HepG2 (cell line): ENCODE data around the gene ELP5. TPM values are rescaled to one million over a fixed set of nuclear protein-coding genes. Genes with fewer than 3 reads are reported as not detected.

Experiments
- DNMT3B ChIP-seq: conservative IDR thresholded peaks from 2 replicates; pipeline ENCODE4 v1.6.1; 2016; ENCODE audit warnings: missing biosample characterization, control low read depth
- FOXA1 ChIP-seq, 2 experiments: fragments of 450-650 bp in 1 of 2; sonication (generic) in 1 of 2; formaldehyde crosslinking in 1 of 2; IDR thresholded peaks; 2 replicates each; pipeline versions ENCODE4 v1.4.0 to v1.6.1; 2016 to 2020; ENCODE audit warnings: missing genetic modification reagents in 1 of 2
- MAZ ChIP-seq, 2 experiments: sonication (generic) in 1 of 2; formaldehyde crosslinking in 1 of 2; IDR thresholded peaks; 2 replicates each; pipeline versions ENCODE4 v1.5.0 to v1.6.1; 2012 to 2020; ENCODE audit warnings: low read depth in 2 of 2, mild to moderate bottlenecking in 2 of 2, borderline replicate concordance in 1 of 2, improper control_type of control experiment in 1 of 2, low read length in 1 of 2, missing genetic modification reagents in 1 of 2, moderate library complexity in 1 of 2
- PHB2 ChIP-seq: fragments of 450-650 bp; IDR thresholded peaks from 2 replicates; pipeline ENCODE4 v1.6.1; 2018; ENCODE audit not compliant: partially characterized antibody
- SYNCRIP ChIP-seq: fragments of 200-400 bp; formaldehyde crosslinking; IDR thresholded peaks from 2 replicates; pipeline ENCODE4 v1.6.1; 2018; ENCODE audit warnings: mild to moderate bottlenecking, low read depth, low read length; ENCODE audit not compliant: insufficient read depth
- U2AF2 ChIP-seq: fragments of 200-400 bp; formaldehyde crosslinking; IDR thresholded peaks from 2 replicates; pipeline ENCODE4 v1.6.1; 2017; ENCODE audit warnings: low read depth, mild to moderate bottlenecking, low read length
- XRCC5 ChIP-seq: fragments of 200-400 bp; formaldehyde crosslinking; optimal IDR thresholded peaks from 2 replicates; pipeline ENCODE3; 2017; ENCODE audit warnings: mild to moderate bottlenecking, low read length
- ZNF335 ChIP-seq: sonication (generic); formaldehyde crosslinking; IDR thresholded peaks from 2 replicates; pipeline ENCODE4 v1.4.0; 2020; ENCODE audit warnings: missing genetic modification reagents
- ZNF652 ChIP-seq: IDR thresholded peaks from 2 replicates; pipeline ENCODE4 v1.6.1; 2016; ENCODE audit warnings: low read depth, borderline replicate concordance
- ZNF674 ChIP-seq: sonication (generic); formaldehyde crosslinking; IDR thresholded peaks from 2 replicates; pipeline ENCODE4 v1.5.0; 2020; ENCODE audit warnings: low read depth, mild to moderate bottlenecking, missing genetic modification reagents
- ZNF746 ChIP-seq: sonication (generic); formaldehyde crosslinking; IDR thresholded peaks from 2 replicates; pipeline ENCODE4 v1.8.0; 2022; ENCODE audit warnings: mild to moderate bottlenecking, missing genetic modification reagents
- ZNF749 ChIP-seq: sonication (generic); formaldehyde crosslinking; IDR thresholded peaks from 2 replicates; pipeline ENCODE4 v1.8.0; 2022; ENCODE audit warnings: mild to moderate bottlenecking, missing genetic modification reagents, moderate library complexity, borderline replicate concordance
- ZNF788 ChIP-seq: sonication (generic); formaldehyde crosslinking; IDR thresholded peaks from 2 replicates; pipeline ENCODE4 v1.5.0; 2020; ENCODE audit warnings: mild to moderate bottlenecking, missing genetic modification reagents, borderline replicate concordance
- polyA plus RNA-seq, 8 experiments: library from polyadenylated mRNA; depleted of rRNA in 3 of 8; stranded (reverse) in 7 of 8; unstranded in 1 of 8; fragments of >200 nt; fragmentation: Illumina TruSeq in 4 of 8; extraction: Trizol in 4 of 8; gene quantifications; 2 replicates each; pipeline versions ENCODE4 v1.2.1 to v1.2.3, GENCODE V29; 2011 to 2016; ENCODE audit warnings: low read depth in 4 of 8, missing spikeins in 1 of 8, mixed read lengths in 1 of 8; ENCODE audit not compliant: insufficient read depth in 1 of 8
- total RNA-seq, 5 experiments: library from RNA; depleted of rRNA; stranded (reverse); fragments of >200 nt; fragmentation: Illumina TruSeq; extraction: Trizol; gene quantifications; 2 replicates each; pipeline ENCODE4 v1.2.3, GENCODE V29; 2016; ENCODE audit warnings: low read depth in 1 of 5
- TF ChIP-seq, protein P1 (sequence below): sonication (generic); formaldehyde crosslinking; IDR thresholded peaks from 2 replicates; pipeline ENCODE4 v1.5.0; 2020; ENCODE audit warnings: mild to moderate bottlenecking, missing genetic modification reagents
- TF ChIP-seq, protein P2 (sequence below): sonication (generic); formaldehyde crosslinking; IDR thresholded peaks from 2 replicates; pipeline ENCODE4 v1.9.0; 2021; ENCODE audit warnings: missing genetic modification reagents, borderline replicate concordance
- TF ChIP-seq, protein P3 (sequence below): sonication (generic); formaldehyde crosslinking; IDR thresholded peaks from 2 replicates; pipeline ENCODE4 v1.8.1; 2023; ENCODE audit warnings: missing genetic modification reagents, mild to moderate bottlenecking, borderline replicate concordance
- TF ChIP-seq, protein P4 (sequence below): sonication (generic); formaldehyde crosslinking; IDR thresholded peaks from 2 replicates; pipeline ENCODE4 v1.4.0; 2020; ENCODE audit warnings: missing genetic modification reagents

The ELP5 gene
- total and polyA plus RNA-seq, 2 of the 13 experiments (the other 11 are each of a cell fraction or from before 2014, with no cell fraction given): 67.6 to 69.8 TPM

DNA sequence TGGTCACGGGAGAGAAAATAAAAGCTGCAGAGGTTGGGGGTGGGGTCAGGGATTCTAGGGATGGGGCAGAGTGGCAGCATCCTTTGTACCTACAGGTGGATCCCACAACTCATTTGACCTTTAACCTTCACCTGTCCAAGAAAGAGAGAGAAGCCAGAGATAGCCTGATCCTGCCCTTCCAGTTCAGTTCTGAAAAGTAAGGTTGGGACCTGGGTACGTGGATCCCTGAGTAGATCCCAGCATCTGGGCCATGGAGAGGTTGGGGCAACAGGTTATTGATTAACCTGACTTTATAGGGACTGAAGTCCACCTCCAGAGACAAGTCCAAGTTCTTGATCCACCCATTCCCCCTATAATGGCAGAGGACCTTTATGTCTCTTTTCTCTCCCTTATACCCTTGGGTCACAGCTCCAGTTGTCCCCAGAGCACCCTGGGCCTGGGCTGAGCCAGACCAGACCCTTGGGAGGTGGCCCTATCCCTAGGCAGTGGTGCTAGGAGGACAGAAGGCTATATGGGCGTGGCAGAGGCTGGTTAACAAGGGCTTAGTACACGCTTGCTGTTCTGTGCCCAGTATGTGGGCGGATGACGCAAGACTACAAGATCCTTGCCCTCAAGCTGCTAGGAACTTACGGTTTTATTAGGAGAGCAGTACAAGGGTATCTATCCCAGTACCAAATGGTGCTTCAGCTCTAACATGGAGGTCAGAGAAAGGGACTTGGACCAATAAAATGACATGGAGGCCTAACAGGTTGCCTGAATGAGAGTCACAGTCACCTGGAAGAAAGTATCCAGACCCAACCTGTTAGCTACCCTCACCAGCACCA, 6.9 kb downstream of the ELP5 start (continued):
- TF ChIP-seq, protein P1, sequence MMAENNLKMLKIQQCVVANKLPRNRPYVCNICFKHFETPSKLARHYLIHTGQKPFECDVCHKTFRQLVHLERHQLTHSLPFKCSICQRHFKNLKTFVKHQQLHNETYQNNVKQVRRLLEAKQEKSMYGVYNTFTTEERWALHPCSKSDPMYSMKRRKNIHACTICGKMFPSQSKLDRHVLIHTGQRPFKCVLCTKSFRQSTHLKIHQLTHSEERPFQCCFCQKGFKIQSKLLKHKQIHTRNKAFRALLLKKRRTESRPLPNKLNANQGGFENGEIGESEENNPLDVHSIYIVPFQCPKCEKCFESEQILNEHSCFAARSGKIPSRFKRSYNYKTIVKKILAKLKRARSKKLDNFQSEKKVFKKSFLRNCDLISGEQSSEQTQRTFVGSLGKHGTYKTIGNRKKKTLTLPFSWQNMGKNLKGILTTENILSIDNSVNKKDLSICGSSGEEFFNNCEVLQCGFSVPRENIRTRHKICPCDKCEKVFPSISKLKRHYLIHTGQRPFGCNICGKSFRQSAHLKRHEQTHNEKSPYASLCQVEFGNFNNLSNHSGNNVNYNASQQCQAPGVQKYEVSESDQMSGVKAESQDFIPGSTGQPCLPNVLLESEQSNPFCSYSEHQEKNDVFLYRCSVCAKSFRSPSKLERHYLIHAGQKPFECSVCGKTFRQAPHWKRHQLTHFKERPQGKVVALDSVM (CRISPR knock-in tag): no peak
- TF ChIP-seq ZNF674 (CRISPR knock-in tag): no peak
- no peak for TF ChIP-seq ZNF746 (CRISPR knock-in tag)
- TF ChIP-seq, protein P2, sequence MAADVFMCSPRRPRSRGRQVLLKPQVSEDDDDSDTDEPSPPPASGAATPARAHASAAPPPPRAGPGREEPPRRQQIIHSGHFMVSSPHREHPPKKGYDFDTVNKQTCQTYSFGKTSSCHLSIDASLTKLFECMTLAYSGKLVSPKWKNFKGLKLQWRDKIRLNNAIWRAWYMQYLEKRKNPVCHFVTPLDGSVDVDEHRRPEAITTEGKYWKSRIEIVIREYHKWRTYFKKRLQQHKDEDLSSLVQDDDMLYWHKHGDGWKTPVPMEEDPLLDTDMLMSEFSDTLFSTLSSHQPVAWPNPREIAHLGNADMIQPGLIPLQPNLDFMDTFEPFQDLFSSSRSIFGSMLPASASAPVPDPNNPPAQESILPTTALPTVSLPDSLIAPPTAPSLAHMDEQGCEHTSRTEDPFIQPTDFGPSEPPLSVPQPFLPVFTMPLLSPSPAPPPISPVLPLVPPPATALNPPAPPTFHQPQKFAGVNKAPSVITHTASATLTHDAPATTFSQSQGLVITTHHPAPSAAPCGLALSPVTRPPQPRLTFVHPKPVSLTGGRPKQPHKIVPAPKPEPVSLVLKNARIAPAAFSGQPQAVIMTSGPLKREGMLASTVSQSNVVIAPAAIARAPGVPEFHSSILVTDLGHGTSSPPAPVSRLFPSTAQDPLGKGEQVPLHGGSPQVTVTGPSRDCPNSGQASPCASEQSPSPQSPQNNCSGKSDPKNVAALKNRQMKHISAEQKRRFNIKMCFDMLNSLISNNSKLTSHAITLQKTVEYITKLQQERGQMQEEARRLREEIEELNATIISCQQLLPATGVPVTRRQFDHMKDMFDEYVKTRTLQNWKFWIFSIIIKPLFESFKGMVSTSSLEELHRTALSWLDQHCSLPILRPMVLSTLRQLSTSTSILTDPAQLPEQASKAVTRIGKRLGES (CRISPR knock-in tag): no peak
- TF ChIP-seq FOXA1 (IDR thresholded peaks at IDR 0.05): no peak
- no peak for TF ChIP-seq FOXA1 (CRISPR knock-in tag; IDR thresholded peaks at IDR 0.05)
- TF ChIP-seq ZNF652 (CRISPR knock-in tag): no peak
- TF ChIP-seq DNMT3B (CRISPR knock-in tag): 0 out of 2 replicates have a peak, but pooled peaks have one; percentile 23
- TF ChIP-seq XRCC5: no peak
- TF ChIP-seq U2AF2: no peak
- TF ChIP-seq, protein P3, sequence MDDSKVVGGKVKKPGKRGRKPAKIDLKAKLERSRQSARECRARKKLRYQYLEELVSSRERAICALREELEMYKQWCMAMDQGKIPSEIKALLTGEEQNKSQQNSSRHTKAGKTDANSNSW: no peak
- TF ChIP-seq ZNF335: no peak
- TF ChIP-seq, protein P4, sequence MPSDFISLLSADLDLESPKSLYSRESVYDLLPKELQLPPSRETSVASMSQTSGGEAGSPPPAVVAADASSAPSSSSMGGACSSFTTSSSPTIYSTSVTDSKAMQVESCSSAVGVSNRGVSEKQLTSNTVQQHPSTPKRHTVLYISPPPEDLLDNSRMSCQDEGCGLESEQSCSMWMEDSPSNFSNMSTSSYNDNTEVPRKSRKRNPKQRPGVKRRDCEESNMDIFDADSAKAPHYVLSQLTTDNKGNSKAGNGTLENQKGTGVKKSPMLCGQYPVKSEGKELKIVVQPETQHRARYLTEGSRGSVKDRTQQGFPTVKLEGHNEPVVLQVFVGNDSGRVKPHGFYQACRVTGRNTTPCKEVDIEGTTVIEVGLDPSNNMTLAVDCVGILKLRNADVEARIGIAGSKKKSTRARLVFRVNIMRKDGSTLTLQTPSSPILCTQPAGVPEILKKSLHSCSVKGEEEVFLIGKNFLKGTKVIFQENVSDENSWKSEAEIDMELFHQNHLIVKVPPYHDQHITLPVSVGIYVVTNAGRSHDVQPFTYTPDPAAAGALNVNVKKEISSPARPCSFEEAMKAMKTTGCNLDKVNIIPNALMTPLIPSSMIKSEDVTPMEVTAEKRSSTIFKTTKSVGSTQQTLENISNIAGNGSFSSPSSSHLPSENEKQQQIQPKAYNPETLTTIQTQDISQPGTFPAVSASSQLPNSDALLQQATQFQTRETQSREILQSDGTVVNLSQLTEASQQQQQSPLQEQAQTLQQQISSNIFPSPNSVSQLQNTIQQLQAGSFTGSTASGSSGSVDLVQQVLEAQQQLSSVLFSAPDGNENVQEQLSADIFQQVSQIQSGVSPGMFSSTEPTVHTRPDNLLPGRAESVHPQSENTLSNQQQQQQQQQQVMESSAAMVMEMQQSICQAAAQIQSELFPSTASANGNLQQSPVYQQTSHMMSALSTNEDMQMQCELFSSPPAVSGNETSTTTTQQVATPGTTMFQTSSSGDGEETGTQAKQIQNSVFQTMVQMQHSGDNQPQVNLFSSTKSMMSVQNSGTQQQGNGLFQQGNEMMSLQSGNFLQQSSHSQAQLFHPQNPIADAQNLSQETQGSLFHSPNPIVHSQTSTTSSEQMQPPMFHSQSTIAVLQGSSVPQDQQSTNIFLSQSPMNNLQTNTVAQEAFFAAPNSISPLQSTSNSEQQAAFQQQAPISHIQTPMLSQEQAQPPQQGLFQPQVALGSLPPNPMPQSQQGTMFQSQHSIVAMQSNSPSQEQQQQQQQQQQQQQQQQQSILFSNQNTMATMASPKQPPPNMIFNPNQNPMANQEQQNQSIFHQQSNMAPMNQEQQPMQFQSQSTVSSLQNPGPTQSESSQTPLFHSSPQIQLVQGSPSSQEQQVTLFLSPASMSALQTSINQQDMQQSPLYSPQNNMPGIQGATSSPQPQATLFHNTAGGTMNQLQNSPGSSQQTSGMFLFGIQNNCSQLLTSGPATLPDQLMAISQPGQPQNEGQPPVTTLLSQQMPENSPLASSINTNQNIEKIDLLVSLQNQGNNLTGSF (CRISPR knock-in tag): no peak
- TF ChIP-seq ZNF749 (CRISPR knock-in tag): no peak
- TF ChIP-seq ZNF788 (CRISPR knock-in tag): no peak; the same call in 1 of the 2 replicates
- 0 out of 2 replicates have a peak, but pooled peaks have one; percentile 20 for TF ChIP-seq MAZ (IDR thresholded peaks at IDR 0.05; ENCODE audit: borderline replicate concordance, low read depth, low read length)
- TF ChIP-seq MAZ (CRISPR knock-in tag; IDR thresholded peaks at IDR 0.05; ENCODE audit: low read depth): 0 out of 2 replicates have a peak, but pooled peaks have one; percentile 5
- no peak for TF ChIP-seq PHB2
- no peak for TF ChIP-seq SYNCRIP
